ENCODE data around the gene NEGR1. TPM values are rescaled to one million over a fixed set of nuclear protein-coding genes. Genes with fewer than 3 reads are reported as not detected.

Gene NEGR1
- total RNA-seq, 4 donors from 2014 or later, result 4.6 to 5.7 (median 5.0) TPM

DNA sequence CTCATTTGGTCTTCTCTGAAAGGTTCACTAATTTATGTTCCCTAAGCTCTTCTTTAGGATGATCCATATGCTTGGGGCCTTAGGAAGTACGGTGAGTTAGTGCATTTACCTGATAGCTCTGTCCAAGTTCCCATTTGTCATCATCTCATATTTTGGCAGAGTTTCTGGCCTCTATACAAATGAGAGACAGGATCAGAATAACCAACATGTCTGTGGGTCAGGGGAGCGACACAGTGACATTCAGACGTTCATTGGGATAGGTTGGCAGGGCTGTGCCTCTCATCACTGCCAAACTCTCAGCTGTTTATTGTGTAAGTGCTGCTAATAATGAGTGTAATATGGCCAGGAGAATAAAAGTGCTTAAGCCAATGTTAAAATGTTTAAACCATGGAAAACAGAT, 640.4 kb downstream of the NEGR1 start:
- in situ Hi-C loops (cut with MboI; ENCODE audit: low sequenced_read_pairs in 4 of 4) (no loop called here), intact Hi-C loops (cut with DNase I; ENCODE audit: low total_unique reads) (no loop called here)
- no peaks in the 10 kb centered on the region for H3K36me3 ChIP-seq
- DNase-seq, result no peak
- ATAC-seq, result no peak
- no peaks in the 10 kb centered on the region for H3K4me1 ChIP-seq
- no peak overlapping the region for H3K4me3 ChIP-seq
- H3K27ac ChIP-seq, result no peak overlapping the region
- TF ChIP-seq POLR2A (IDR thresholded peaks at IDR 0.05) (no peak), CTCF (IDR thresholded peaks at IDR 0.05 in 4 of 5, conservative IDR thresholded peaks at IDR 0.05 in 1 of 5) (no peak)
- no peaks in the 10 kb centered on the region for H3K9me3 ChIP-seq
- H3K27me3 ChIP-seq, result no peaks in the 10 kb centered on the region

- in situ Hi-C loops (cut with MboI; ENCODE audit: low sequenced_read_pairs in 4 of 4) (no loop called here), intact Hi-C loops (cut with DNase I; ENCODE audit: low total_unique reads) (no loop called here)
- Histone ChIP-seq H3K4me3 (no peak overlapping the region), H3K27ac (no peak overlapping the region), H3K4me1 (no peaks in the 10 kb centered on the region), H3K36me3 (no peaks in the 10 kb centered on the region), H3K9me3 (no peaks in the 10 kb centered on the region), H3K27me3 (no peaks in the 10 kb centered on the region)
- ATAC-seq (no peak), DNase-seq (no peak)
- TF ChIP-seq CTCF (IDR thresholded peaks at IDR 0.05 in 4 of 5, conservative IDR thresholded peaks at IDR 0.05 in 1 of 5) (no peak), POLR2A (IDR thresholded peaks at IDR 0.05) (no peak)
These were observed 641.3 kb downstream of the NEGR1 start for GRCh38 chr1:71640998-71641397.

DNA sequence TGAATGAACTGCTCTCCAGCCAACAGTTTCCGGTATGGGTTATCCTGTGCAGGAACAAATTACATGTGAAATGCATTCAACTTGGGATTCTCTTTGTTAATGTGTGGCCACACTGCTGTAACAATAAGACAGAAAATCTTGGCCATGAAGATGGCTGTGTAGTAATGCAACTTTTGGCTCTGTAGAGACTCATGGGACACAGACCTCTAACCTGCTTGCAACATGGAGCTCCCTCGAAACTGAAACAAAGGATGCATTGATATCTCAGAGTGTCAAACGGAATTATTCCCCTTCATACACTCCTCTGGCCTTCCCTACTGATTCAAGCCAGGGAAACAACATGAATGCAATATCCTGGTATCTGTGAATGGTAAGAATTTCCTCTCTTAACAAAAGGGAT, 642.2 kb downstream of the NEGR1 start:
- DNase-seq (peak in 1 of 2 donors; percentile 11), ATAC-seq (peak in 1 of 2 donors; percentile 63)
- in situ Hi-C loops (cut with MboI; ENCODE audit: low sequenced_read_pairs in 4 of 4), result no loop called here
- H3K27me3 ChIP-seq, result no peaks in the 10 kb centered on the region
- TF ChIP-seq POLR2A (IDR thresholded peaks at IDR 0.05), result no peak
- TF ChIP-seq CTCF (IDR thresholded peaks at IDR 0.05 in 4 of 5, conservative IDR thresholded peaks at IDR 0.05 in 1 of 5), result no peak
- no peak overlapping the region for H3K27ac ChIP-seq
- intact Hi-C loops (cut with DNase I; ENCODE audit: low total_unique reads), result no loop called here
- no peaks in the 10 kb centered on the region for H3K4me1 ChIP-seq
- H3K36me3 ChIP-seq, result no peaks in the 10 kb centered on the region
- H3K4me3 ChIP-seq, result no peak overlapping the region
- H3K9me3 ChIP-seq, result no peaks in the 10 kb centered on the region

DNA sequence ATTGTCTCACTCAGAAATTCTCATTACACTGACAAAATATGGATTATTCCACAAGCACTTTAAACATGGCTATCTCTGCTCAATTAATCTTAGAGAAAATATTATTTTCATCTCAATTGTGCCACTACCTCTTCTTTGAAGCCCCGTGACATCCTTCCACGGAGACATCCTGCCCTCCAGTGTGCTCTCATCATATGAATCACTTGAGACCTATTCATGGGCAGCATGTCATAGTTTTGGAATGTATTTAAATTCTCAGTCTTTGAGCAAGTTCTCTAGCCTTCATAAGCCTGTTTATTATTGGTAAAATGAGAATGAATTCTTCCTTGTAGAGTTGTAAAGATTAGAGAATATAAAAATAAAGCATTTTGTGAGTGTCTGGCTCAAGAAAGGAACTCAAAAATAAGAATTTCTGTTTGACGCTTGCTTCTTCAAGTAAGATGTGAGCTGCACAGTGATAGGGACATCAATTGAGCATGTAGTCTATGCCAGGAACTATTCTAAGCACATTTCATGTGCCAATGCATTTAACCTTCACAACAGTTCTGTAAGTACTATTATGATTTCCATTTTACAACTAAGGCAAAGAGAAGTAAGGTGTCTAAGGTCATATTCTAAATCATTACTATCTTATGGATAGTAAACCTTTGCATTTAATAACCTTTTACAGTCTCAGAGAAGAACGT, 644.1 kb downstream of the NEGR1 start:
- intact Hi-C loops (cut with DNase I; ENCODE audit: low total_unique reads) (no loop called here), in situ Hi-C loops (cut with MboI; ENCODE audit: low sequenced_read_pairs in 4 of 4) (no loop called here)
- no peak overlapping the region for H3K27ac ChIP-seq
- H3K4me1 ChIP-seq, result no peaks in the 10 kb centered on the region
- H3K27me3 ChIP-seq, result no peaks in the 10 kb centered on the region
- DNase-seq (no peak), ATAC-seq (no peak)
- TF ChIP-seq POLR2A (IDR thresholded peaks at IDR 0.05) (no peak), CTCF (IDR thresholded peaks at IDR 0.05 in 4 of 5, conservative IDR thresholded peaks at IDR 0.05 in 1 of 5) (no peak)
- no peaks in the 10 kb centered on the region for H3K36me3 ChIP-seq
- H3K4me3 ChIP-seq, result no peak overlapping the region
- H3K9me3 ChIP-seq, result no peaks in the 10 kb centered on the region

DNA sequence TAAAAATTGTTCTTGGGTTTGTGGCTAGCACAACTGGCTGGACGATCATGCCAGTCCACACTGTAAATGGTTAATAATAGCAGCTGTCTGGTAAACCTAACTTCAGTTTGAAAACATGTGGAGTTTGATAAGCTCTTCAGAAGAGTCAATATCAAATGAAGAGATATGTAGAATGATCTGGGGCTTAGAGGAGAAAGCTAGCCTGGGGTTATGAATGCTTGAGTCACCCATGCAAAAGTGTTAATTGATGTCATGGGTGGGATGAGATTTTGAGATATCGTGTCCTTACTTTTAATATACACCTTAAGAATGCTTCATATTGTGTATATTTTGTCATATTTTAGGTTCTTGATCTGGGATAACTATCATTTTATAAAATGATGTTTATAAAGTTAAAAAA, 646.8 kb downstream of the NEGR1 start:
- Histone ChIP-seq H3K27ac (no peak overlapping the region), H3K9me3 (no peaks in the 10 kb centered on the region), H3K4me3 (no peak overlapping the region), H3K4me1 (no peaks in the 10 kb centered on the region), H3K36me3 (no peaks in the 10 kb centered on the region), H3K27me3 (no peaks in the 10 kb centered on the region)
- in situ Hi-C loops (cut with MboI; ENCODE audit: low sequenced_read_pairs in 4 of 4), result no loop called here
- no peak for DNase-seq
- TF ChIP-seq POLR2A (IDR thresholded peaks at IDR 0.05) (no peak), CTCF (IDR thresholded peaks at IDR 0.05 in 4 of 5, conservative IDR thresholded peaks at IDR 0.05 in 1 of 5) (no peak)
- ATAC-seq, result no peak
- intact Hi-C loops (cut with DNase I; ENCODE audit: low total_unique reads), result no loop called here
